T-helper 2 cell (primary cell): ENCODE measurements around the gene PRKCZ.

Experiments
- DNase-seq, 5 experiments: peaks; one replicate each; pipeline versions ENCODE4 v3.0.0 to v3.0.0-alpha.2; 2012 to 2022

Gene PRKCZ

DNA sequence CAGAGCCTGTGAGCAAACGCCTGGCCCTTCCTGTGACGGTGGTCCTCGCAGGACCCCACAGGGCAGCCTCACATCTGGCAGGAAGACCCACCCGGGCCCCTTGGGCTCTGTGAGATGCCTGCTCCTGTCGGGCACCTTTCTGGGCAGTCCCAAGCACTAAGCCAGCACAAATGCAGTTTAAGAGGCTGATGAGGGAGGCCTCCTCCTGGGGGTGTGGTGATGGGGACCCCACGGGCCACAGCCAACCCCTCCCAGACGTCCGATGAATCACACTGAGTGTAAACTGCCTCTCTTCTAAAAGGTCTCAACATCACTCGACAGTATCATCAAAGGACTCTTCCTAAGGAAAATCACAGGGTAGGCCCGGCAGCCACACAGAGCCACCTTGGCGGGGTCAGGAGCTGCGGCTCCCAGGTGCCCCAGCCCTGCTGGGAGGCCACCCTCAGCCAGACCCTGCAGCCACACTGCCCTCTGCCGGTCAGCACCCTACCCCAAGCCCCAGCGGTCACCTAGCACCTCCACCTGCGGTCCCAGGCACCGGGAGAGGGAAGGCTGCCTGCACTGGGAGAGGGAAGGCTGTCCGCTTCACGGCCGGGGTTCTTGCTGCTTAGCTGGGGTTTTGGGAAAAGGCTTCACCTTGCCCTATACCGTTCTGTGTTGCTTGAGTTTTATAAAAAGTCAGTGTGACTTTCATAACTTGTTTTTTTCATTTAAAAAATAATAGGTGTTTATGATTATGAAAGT is 3.9 kb upstream of the PRKCZ start:
- peak in 2 of 5 experiments; percentile 3 to 20 for DNase-seq

DNA sequence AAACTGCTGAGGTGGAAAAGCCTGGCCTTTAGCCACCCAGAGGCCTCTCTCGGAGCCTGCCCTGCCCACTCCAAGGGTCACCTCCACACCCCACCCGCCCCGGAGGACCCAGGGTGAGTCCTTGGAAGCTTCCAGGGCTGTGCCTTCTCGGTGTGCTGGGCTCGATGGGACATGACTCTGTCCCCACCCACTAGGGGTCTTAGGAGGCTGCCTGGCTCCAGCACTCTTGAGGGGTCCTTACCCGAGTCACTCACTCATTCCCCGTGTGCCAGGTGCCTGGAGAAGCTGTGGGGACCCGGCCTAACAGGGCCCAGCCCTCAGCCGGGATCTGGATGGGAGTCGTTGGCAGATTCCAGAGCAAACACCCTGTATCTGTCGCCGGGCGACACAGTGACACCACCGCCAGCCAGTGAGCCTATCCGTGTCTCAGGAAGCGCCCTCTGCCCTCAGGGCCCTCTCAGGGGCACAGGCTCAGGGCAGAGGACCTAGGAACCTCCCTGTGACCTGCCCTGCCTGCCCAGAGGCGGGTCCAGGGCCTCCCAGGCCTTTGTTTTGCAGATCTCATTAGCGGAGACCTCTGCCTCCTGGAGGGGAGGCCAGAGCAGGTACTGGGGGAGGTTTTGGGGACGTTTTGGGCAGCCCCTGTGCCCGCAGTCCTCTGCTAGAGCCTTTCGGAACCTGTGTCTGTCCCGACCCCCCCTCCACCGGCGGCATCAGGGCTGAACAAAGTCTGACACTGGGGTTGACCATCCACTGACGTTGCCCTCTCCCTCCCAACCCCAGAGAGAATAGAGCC is 3.1 kb upstream of the PRKCZ start:
- no peak for DNase-seq

DNA sequence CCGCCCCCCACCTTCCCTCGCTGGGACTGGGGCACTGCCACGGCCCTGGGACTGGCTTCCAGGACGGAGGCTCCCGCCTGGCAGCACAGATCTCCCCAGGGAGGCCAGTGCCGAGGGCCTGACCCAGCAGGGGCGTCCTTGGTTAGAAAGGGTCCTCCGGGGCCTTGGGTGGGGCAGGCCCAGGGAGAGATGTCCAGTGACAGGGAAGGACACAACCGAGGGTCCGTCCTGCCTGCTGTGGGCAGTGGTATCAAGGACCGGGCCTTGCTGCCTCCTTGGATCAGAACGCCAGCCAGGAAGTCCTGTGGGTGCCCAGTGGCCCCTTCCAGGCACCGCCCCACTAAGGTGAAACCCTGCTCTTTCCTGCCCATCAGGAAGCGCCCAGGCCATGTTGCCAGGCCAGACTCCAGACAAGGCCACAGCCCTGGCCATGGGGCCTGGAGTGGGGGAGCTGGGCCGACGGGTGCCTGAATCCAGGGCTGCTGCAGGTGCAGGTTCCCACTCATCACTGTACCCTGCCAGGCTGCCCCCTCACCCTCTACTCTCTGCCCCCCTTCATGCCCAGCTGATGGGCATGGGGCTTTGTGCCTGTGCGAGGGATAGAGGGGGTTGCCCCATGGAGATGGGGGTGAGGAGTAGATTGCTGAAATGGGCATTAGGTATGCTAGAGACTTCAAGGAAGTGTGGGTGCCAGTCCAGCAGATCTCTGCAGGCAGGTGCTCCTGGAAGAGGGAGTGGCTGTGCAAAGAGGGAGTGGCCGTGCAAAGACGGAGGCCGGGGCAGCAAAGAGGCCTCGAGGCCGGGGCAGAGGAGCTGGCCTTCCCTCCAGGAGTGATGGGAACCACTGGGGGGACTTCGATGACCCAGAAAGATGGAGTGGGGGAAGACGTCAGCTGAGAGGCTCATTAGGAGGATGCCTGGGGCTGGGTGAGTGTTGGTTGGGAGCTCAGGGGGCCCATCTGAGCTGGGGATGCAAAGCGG is 2.2 kb upstream of the PRKCZ start:
- DNase-seq, result no peak

DNA sequence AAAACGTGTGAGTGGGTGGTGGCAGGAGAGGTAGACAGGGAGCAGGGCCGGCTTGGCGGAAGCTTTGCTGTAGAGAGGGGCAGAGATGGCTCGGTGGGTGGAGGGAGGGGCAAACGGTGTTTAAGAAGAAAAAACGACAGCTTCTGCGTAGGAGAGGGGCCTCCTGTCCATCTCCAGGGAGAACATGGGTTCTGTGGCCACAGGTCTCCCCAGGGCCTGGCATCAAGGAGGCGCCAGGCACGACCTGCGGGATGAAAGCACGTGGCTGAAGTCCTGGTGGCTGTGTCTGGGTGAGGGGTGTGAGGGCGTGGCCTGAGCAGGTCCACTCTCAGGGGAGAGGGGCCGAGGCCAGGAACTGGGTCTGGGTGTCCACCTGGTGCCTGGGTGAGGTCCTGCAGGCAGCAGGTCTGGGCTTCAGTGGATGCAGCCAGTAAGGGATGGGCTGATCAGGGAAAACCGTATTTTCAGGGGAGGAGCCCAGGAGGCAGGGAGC is 940 bp upstream of the PRKCZ start:
- DNase-seq, result no peak

DNA sequence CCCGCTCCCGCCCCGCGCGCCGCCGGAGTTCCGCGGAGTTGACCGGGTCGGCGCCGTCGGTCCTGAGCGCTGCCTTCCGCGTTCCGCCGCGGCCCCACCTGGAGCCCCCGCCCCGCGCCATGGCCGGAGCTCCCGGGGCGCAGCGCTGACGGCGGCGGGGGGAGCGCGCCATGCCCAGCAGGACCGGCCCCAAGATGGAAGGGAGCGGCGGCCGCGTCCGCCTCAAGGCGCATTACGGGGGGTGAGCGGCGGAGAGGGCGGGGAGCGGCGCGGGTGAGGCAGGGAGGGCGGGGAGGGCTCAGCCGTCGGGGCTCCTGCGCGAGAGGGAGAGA is 216 bp downstream of the PRKCZ start:
- DNase-seq, result peak in 1 of 5 experiments; percentile 19

DNA sequence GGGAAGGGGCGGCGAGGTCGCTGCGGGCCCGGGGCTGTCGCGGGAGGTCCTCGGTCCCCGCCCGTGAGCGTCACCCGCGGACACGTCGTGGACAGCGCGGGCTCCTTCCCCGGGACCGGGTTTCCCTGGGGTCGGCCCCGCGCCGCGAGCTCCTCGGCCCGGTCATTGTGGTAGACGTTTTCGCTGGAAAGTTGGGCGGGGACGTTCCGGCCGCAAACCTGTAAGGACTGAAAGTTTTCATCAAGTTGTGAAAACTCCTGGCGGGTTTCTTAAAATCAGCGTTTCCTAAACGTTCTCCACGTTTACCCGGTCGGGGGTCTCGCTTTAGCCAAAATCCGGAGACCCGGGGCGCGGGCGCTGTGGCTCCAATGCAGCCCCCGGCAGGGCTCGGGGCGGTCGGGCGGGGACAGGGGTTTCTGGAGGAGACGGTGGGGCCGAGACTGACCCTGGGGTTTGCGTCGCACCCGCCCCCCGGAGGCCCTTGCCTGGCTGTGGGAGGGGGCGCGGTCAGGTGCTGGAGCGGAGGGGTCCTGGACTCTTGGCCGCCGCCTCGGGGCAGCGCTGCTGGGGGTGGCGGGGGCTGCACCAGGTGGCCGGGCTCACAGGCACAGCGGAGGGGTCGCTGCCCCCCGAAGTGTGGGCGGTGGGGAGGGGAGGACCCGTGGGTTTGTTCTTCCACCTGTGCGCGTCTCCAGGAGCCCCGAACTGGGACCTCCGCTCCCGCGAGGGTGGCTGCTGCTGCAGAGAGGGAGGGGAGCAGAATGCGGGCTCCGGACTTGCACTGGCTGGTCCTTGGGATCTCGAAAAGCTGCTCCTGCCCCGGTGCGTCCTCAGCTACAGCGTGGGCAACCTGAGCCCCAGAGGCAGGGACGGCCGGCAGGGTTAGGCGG is 827 bp downstream of the PRKCZ start:
- DNase-seq, result no peak

DNA sequence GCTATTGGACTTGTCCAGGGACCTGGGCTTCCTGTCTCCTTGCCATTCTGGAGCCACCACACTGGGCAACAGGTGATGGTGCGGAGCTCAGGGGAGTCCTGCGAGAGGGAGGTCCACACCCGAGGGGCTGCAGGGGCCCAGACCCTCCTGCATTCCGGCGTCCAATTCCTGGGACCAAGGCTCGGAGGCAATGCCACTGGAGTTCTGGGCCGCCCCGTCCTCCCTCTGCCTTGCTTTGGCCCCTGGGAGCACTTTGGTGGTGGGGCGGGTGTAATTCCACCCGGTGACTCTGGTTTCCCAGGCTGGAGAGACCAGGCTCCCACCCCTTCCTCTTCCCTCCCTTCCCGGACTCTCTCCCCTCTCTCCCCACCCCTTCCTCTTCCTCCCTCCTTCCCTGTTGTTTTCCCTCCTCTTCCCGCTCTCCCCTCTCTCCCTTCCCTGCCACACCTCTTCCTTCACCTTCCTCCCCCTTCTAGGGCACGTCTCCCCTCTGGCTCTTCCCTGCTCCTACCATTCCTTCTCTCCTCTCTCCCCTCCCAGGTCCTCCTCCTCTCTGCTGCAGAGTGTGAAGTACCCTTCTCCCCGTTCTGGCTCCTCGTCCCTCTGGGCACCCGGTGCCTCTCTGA is 2.0 kb downstream of the PRKCZ start:
- no peak for DNase-seq

DNA sequence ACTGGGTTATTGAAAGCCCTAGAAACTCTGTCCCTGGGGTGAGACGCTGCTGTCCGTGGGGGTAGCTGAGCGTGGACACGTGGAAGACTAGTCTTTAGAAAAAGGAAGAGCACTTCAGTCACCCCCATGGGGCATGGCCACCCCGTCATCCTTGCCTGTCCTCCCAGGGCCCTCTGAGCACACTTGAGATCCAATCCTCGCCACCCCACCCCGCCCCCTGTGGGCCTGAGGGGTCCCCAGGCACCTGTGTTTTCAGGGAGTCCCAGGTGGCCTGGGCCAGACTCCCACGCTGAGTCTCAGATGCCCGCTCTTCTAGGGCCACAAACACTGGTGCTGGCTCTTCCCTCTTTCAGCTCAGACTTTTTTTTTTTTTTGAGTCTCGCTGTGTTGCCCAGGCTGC is 2.5 kb downstream of the PRKCZ start:
- no peak for DNase-seq

DNA sequence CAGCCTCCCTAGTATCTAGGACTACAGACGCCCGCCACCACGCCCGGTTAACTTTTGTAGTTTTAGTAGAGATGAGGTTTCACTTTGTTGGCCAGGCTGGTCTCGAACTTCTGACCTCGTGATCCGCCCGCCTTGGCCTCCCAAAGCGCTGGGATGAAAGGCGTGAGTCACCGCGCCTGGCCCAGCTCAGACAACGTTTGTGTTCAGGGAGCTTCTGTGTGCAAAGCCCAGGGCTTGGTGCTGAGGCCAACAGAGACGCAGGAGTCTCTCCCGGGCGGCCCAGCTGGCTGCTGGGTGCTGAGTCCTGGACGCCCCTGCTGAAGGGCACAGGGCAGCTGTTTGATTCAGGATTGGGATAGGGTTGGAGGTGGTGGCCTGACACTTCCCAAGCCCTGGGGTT is 3.0 kb downstream of the PRKCZ start:
- no peak for DNase-seq

DNA sequence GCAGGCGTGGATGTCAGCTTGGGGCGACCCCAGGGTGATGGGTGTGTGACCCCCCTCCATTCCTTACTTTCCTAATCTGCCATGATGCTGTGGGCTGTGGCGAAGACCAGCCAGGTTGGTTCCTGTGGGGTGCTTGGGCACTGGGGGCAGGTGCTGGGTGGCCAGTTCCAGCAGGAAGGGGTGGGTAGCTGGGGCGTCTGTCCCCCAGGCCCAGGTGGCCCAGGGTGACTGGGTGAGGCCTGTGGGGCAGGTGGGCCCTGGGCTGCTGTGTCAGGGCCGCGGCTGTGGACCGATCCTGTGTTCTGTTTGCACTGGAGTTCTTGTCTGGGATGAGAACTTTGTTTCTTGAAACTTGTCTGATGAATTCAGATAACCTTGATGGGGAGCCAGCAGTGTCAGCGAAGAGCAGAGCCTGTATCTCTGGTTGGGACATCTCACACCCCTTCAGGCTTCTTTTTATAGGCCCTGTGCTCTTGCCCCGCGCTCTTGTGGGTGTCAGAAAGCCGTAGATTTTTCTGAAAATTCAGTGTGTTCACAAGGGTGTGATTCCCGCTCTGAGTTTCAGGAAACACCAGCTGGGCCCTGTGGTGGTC is 3.7 kb downstream of the PRKCZ start:
- no peak for DNase-seq

DNA sequence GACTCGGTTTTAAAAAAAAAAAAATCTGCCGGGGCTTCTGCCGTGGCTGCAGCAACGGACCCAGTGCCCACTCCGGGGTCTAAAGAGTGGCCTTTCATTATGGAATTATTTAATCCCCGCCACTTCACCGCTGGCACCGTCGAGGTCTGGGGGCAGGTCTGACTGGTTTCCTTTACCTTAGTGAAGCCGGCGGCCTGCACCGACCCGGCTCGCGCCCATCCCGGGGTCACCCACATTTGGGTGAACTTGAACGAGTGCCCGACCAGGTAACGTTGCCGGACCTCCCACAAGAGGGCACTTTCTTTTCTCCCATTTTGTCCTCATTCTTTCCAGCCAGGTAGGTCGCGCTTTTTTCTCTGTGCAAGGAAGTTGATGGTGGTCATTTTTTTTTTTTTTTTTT is 4.3 kb downstream of the PRKCZ start:
- DNase-seq, result no peak

DNA sequence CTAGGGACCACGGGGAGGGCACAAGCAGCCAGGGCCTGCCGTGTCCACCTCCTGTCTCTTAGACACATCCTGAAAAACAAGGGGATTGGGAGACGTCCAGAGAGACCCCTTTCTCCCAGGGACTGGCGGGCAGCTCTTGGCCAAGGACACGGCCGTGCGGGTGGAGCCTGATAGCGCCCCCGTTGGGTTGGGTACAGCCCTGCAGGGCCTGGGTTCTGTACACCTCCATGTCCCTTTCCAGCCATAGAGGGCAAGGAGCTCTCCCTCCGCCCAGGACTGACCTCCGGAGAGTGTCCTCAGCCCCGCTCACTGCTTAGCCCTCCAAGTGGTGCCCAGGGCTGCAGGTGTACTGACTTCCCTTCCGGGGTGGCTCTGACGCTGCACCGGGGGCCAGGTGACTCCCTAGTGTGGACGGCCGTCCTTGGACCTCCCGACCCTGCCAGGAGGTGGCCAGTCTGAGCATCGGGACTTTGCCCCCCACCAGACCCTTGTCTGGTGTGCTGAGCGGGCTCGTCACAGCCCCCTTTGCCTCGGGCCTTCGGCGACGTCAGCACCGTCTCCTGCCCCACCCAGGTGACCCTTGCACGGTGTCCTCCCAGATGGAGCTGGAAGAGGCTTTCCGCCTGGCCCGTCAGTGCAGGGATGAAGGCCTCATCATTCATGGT is 5.8 kb downstream of the PRKCZ start:
- DNase-seq, result no peak

DNA sequence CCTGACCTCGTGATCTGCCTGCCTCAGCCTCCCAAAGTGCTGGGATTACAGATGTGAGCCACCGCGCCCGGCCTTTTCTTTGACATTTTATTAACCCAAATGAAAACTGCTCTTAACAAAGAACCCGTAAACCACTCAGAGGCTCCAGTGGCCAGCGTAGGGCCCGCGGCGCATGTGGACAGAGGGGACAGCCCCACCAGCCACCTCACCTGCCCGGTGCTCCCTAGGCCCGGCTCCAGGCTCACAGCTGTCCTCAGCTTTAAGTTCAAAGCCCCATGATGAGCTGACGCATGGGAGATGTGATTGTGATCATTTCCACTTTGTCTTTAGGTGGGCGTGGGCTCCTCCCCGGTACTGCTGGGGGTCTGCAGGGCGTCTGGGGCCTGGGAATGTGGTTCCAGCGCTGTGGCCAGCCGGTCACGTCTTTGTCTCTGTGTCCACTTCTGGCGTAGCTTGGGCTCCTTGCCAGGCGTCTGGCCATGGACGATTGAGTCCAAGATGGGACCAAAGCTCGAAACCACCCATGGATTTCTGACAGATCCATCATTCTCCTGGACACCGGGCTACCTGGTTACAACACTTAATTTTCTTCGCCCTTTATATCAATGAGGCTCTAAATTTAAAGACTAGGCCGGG is 6.9 kb downstream of the PRKCZ start:
- no peak for DNase-seq

DNA sequence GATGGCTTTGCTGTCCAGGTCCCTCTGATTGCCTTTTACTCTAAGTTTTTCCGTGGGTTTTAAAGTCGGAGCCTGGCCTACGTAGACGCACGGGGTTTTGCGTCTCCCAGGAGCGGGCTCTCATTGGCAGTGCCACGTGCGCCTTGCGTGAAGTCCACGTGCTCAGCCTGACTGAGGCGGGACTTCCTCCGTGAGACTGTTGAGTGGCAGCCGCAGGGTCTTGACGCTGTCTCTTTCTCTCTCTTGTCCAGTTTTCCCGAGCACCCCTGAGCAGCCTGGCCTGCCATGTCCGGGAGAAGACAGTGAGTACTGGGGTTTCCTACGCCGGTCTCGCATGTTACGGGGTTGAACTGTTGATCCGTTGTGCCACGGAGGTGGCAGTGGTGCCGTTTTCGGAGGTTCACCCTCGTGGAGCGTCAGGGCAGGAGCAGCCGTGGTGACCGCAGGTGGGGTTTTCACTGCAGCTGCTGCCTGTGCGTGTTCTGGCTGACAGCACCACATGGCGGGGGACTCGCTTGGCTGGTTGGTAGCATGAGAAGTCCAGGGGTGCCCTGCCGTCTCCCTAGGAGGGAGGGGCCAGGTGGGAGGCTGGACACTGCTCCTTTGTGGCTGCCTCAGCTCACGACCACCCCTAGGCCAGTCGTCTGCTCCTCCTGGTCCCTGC is 9.2 kb downstream of the PRKCZ start:
- DNase-seq, result no peak

DNA sequence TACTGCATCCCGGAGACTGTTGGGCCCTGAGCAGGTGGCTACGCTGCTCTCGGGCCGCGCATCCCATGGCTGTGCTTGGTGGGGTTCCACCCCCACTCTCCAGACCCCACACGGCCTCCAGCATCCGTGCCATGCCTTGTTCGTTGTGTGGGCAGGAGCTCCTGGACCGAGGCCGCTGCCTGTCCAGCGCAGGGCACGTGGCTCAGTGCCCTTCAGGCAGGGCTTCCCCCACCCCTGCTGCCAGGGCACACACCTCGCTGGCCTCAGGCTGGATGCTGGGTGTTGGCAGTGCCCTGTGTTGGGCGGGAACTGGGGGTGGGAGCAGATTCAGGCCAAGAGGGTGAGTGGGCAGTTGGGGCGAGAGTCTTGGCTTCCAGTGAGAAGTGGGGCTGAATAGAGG is 9.9 kb downstream of the PRKCZ start:
- no peak for DNase-seq

DNA sequence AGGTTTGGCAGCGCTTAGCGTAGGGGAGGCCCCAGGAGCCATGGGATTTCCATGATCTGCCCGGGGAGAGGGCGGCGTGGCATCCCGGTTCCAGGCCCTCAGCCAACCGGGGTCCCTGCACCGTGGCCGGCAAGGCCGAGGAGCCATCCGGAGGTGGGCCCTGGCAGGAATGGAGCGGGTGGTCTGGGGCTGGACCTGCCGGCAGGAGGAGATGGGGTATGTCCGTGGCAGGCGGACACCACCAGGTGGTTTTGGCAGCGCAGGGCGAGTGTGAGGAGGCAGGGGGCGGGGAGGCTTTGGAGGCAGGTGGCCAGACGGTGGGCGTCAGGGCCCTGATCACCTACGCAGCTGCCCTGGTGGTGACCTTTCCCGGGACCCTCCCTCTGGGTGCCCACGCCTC is 10.3 kb downstream of the PRKCZ start:
- DNase-seq, result no peak

DNA sequence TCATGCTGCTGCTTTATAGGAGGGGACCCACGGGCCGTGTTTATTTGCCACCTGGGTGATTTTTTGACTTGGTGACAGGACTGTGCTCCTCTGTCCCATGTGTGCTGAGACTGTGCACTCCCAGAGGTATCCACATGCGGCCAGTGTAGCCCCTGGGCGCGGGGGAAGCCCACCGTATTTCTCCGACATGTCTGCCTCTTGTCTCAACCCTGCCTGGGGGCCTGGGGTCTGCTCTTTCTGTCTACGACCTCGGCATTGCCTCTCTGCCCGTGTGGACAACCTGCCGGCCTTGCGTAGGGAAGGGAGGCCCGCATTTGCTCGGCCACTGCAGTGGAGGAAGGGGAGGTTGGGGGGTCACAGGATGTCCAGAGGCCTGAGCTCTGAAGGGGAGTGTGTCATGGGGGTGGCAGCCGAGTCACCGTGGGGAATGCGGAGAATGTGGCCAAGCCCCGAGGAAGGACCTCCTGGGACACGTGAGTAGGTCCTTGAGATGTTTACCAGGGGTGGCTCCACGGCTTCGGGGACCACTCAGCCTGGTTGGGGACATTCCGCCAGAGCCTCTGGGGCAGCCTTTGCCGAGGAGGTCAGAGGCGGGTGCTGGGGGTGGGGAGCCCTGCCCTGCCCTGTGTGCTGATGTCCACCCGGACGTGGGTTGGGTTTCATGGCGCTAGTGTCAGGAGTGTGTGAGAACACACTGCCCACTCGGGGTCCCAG is 11.0 kb downstream of the PRKCZ start:
- DNase-seq, result no peak

DNA sequence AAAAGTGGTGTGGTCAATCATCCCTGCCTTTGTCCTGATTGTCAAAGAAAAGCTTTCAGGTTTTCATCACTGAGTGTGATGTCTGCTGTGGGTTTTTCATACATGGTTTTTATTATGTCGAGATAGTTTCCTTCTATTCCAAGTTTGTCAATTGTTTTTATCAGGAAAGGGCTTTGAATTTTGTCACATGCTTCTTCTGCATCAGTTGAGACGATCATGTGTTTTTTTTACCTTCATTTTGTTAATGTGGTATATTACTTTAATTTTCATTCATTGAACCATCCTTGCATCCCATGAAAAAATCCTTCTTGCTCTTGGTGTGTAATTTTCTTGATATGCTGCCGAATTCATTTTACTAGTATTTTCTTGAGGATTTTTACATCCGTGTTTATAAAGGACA is 15.5 kb downstream of the PRKCZ start:
- DNase-seq, result no peak

DNA sequence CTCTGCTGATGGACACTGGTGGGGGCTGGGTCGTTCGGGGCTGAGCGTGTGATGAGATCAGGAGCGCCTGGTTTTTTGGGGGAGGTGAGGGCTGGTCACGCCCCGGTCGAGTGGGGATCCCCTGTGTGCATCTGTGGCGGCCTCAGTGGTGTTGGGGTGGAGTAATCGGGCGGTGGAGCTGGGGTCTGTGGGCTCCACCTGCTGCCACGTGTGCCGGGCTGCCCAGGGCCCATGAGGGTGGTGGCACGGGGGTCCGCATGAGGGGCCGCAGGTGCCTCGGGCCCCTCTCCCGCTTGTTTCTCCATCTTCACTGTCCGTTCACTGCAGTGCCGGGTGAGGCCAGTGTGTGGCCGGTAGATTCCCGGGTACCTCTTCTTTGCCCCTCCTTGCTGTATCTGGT is 17.2 kb downstream of the PRKCZ start:
- no peak for DNase-seq
